ENCODE data around the gene TTYH2.

Gene TTYH2

DNA sequence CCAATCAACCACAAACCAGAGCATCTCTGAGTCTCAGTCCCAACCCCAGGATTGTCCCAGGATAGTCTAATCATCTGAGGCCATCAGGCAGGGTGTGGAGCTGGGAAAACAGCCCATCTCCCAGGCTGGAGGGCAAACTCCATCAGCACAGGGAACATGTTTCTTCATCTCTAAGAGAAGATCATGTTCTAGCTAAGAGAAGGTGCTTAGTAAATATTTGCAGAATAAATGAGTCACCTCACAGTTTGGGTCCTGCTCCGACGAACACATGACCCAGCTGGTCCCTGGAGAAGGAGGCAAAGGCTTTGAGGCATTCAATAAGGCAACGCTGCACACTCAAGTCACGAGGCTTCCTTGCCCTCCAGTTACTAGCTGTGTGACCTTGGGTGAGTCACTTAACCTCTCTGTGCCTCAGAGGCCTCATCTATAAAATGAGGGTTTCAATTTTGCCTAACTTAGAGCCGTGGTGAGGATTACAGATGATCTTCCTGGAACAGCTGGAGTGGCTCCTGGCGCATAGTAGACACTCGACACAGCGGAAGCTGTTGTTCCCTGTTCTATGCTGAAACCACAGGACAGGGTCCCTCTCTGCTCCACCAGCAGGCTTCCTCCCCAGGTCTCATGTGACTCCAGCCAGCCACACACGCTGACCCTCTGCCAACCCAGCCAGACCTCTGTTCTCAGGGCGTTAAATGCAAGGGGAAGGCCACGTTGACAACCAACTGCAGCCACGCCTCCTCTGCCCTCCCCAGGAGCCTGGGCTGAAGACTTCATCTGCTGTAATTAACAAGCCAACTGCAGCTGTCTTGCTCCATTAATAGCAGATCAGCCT, 20.2 kb upstream of the TTYH2 start:
- no peak for DNase-seq (ENCODE audit: low read depth, low spot score)

DNA sequence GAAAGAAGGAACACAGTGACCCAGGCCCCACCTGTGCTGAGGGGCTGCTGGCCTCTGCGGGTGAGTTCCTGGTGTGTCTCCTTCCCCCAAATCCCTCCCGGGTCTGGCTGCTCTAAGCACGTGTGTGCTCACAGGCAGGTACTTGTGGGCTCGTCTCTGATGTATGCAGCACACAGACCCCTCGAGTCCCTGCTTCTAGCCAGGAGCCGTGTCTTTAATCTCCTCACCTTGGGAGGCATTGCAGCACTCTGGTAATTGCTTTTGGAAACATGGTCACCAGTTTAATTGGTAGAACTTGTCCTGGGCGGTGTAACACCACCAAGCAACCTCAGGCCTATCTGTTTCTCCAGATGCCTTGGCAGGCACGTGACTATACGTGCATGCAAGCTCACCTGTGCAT, 18.7 kb upstream of the TTYH2 start:
- DNase-seq (ENCODE audit: low read depth, low spot score): no peak

DNA sequence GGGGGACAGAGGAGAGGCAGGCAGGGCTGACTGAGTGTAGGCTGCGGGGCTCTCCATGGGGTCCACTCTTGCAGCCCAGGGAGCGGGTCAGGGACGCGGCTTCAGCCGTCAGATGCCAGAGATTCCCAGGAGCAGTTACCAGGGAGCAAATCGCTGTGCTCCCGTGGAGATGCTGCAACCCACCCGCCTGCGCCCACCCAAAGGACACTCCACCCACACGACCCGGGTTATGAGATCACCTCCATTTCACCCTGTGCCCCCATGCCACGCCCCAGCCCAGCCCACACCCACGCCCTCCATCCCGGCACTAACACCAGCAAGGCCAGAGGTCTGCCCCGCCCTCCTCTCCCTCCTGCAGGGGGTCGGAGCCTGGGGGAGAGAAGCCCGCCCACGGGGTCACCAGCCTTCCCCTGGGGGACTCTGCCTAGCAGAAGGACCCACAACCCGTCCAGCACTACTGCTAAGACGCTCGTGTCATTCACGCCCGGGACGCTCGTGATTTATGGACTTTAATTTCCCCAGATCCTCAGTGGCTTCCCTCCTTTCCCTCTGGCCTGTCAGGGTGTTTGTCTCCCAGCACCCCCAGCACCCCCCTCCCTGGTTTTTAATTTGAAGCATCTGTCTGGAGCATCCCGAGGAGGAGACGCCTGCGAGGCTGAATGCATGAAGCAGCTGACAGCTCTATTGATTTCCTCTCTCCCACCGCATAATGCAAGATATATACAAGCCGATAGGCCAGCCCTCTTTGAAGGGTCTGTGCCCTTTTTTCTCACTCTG, 16.6 kb upstream of the TTYH2 start:
- DNase-seq (ENCODE audit: low read depth, low spot score): no peak

GRCh38 chr17:74197801-74198200, 15.6 kb upstream of the TTYH2 start:
- DNase-seq (ENCODE audit: low read depth, low spot score): no peak

DNA sequence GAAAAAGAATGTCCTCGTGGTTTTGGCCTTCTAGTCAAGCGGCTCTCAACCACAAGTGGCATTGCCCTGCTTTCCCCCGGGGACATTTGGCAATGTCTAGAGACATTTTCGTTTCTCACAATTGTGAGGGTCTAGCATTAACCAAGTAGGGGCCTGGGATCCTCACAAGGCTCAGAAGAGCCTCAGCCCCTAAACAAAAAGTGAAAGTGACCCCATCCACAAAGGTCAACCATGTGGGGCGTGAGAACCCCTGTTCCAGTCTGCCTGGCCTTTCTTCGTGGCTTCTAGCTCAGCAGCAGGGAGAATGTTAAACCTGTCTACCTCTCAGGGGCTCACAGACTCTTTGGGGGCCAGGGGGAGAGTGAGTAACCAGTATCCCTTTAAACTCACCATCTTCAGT, 14.7 kb upstream of the TTYH2 start:
- DNase-seq (ENCODE audit: low read depth, low spot score): no peak

GRCh38 chr17:74199306-74200092, 13.9 kb upstream of the TTYH2 start:
- DNase-seq (ENCODE audit: low read depth, low spot score): peak; percentile 40

DNA sequence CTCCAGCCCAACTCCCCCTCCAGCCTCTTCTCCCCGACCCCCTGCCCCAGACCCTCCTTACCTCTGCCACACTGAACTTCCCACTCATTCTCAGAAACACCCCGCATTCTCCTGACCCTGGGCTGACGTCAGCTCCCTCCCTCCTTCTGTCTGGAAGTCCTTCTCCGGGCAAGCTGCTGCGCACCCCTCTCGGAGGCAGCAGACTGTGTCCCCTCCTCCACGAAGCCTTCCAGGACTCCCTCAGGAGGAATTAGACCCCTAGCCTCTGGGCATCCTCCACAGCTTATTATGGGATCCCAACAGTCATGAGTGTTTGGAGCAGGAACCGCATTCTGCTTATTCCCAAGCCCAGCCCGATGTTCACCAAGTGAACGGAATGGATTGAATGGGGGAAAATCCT, 13.3 kb upstream of the TTYH2 start:
- DNase-seq (ENCODE audit: low read depth, low spot score): no peak

DNA sequence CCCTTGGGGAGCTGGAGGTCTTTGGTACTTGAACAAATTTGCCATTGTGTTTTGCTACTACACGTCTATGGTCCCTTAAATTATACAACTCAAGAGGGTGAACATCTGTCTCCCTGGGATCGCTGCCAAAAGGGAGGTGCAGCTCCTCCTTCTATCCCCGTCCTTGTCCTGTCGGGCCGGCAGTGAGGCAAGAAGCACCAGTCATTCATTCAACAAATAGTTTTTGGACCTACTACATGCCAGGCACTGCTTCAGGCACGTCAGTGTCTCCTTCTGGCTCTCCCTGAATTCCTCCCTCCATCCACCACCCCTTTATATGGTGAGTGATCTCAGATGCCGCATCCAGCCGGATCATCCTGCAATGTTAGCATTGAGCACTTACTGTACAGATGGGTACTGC, 12.1 kb upstream of the TTYH2 start:
- no peak for DNase-seq (ENCODE audit: low read depth, low spot score)

DNA sequence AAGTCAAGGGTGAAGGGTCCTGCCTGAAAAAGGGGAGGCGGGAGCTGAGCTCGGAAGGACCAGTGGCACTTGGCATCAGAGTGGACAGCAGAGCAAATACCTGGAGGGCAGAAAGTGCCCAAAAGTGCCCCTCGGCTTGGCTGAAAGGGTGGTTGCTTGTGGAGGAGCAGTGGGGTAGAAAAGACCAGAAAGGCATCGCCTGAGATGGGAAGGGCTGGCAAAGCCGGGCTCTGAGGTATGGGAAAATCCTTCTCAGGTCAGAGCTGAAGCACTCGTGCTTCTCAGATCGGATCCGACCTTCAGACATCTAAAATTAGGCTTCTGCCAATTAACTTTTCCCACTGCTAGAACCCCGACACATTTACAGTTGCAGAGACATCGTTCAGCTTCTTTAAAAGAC, 11.4 kb upstream of the TTYH2 start:
- DNase-seq (ENCODE audit: low read depth, low spot score): no peak

GRCh38 chr17:74202938-74203337, 10.4 kb upstream of the TTYH2 start:
- no peak for DNase-seq (ENCODE audit: low read depth, low spot score)

DNA sequence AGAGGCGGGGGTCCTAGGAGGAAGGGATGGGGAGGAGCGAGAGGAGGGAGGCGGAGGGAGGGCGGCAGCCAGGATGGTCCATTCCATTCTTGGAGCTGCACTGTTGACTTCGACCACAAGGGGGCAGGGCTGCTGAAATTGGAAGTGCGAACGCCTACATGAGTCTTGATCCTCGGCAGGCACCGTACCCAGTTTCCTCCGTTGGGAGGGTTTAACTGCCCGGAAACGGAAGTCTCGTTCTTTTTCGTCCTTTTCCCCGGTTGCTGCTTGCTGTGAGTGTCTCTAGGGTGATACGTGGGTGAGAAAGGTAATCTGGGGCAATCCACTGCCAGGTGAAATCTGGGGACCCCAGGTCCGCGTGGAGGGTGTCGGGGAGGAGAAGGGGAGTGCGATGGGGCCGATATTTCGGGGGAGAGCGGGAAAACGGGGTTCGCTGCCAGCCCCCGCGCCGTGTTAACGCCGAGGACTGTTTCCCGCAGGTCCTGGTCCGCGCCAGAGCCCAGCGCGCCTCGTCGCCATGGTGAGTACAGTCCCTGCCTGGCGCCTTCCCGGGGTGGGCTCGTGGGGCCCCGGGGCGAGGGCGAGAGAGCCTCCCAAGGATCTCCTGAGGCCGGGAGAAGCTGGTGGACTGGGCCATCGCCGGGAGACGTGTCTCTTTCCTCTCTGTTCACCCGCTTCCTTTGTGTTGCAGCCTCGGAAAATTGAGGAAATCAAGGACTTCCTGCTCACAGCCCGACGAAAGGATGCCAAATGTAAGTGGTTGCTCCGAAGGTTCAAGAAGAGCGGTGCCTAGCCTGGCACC, 9.7 kb upstream of the TTYH2 start, which contains the start of gene RPL38:
RPL38 (plus strand) TSS at position 240 of the 802 bp plus-strand sequence; CDS start at position 518, 278 bp downstream.
- peak; percentile 96 for DNase-seq (ENCODE audit: low read depth, low spot score)

GRCh38 chr17:74204474-74204873, 8.9 kb upstream of the TTYH2 start:
- no peak for DNase-seq (ENCODE audit: low read depth, low spot score)

DNA sequence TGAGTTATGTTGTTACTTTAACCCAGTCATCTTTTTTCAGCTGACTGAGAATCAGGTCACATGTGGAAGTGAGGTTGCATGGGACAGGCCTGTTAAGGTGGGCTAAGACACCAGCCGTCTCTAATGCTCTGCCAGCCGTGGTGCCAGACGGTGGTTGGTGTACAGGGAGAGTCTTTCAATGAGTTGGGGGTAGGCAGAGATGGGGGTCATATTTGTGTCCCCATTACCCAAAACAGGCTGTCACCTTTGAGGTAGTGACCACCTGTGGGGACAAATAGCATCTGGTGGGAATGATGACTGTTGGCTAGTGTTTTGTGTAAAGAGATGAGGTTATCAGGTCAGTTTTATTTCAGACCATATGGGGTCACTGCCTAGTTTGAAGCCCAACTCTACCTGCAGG, 8.1 kb upstream of the TTYH2 start:
- DNase-seq (ENCODE audit: low read depth, low spot score): no peak

DNA sequence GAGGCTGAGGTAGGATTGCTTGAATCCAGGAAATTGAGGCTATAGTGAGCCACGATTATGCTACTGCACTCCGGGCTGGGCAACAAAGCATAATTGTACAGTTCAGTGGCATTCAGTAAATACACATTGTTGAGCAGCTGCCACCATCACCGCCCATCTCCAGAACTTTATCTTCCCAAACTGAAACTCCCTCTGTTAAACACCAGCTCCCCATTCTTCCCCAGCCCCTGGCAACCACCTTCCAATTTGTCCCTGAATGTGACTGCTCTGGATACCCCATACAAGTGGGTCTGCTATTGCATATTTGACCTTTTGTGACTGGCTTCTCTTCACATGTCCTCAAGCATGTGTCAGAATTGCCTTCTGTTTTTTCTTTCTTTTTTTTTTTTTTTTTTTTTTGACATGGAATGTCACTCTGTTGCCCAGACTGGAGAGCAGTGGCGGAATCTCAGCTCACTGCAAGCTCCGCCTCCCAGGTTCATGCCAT, 7.0 kb upstream of the TTYH2 start:
- no peak for DNase-seq (ENCODE audit: low read depth, low spot score)

DNA sequence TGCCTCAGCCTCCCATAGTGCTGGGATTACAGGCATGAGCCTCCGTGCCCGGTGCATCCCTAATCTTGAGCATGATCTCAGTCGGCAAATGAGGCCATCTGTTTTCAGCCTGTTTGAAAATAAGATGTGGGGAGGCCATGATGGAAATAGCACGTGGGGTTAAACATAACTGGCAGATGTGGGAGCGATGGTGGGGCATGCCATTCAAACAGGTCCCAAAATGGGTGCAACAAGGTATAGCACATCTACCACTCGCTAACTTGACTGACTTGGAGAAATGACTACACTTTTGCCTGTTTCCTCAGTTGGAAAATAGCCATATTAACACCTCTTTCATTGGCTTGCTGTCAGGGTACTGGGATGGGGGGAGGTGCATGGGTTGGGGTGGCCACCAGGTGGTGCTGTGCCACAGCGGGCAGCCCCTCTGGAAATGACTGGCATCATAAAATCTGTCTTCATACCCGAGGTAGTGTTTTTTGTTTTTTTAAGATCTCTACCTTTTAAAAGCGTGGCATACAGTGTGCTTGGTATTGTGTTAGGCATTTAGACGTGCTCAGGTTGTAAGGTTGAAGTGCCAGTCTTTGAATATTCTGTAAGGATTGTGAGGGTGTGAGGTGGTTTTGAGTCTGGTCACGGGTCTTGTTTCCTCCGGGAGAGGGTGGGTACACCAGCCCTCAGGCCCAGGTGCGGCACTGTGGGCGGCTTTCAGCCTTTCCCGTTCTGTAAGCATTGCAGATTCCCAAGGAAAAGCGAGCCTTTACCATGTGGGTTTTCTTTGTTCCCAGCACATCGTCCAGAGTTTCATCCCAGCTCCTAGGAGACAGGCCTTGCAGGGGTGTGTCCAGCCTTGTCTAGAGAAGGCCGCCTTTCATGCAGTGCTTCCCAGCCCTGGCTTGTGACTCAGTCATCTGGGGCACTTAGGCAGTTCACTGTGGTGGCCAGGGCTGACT, 2.9 kb upstream of the TTYH2 start:
- peak; percentile 66 for DNase-seq (ENCODE audit: low read depth, low spot score)

GRCh38 chr17:74211141-74211911, 2.0 kb upstream of the TTYH2 start:
- no peak for DNase-seq (ENCODE audit: low read depth, low spot score)

DNA sequence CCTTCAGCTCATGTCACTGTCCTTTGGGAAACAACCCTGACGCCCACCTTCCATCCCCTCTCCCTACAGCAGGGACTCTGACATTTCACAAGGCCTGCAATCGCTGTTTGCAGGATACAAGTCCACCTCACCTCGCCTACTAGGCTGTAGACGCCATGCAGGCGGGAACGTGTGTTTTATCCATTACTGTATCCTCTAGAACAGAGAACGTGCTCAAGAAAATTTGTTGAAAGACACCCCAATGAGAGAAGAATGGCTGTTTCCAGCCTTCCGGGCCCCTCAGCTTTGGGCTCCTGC, 1.5 kb upstream of the TTYH2 start:
- no peak for DNase-seq (ENCODE audit: low read depth, low spot score)

DNA sequence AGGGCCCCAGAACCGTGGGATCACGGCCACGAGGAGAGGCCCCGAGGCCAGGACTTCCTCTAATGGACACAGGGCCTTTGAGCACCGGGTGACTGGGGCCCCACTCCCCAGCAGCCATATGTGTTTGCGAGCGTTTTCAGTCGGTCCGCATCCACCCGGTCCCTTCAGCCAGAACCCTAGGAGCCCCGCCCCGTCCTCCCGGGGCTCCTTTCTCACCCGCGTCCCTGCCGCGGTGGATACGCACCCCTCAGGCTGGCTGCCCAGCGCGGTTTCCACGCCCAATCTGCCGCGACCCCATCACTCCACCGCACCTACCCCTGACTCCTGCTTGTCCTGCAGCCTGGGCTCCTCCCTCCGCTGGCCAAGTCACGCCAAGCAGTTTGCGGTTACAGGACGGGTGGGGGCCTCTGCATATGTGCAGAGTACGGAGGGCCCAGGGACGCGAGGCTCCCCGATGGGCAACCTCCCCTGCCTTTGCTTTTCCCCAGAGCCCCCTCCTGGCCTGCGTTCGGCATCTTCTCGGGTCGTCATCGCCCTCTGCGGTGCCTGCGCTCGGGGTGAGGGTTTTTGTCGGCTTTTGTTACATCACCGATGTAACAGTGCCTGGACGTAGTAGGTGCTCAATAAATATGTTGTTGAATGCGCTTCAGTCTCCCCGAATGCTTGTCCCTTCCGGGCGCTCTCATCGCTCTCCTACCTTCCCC, 1.0 kb upstream of the TTYH2 start:
- no peak for DNase-seq (ENCODE audit: low read depth, low spot score)

DNA sequence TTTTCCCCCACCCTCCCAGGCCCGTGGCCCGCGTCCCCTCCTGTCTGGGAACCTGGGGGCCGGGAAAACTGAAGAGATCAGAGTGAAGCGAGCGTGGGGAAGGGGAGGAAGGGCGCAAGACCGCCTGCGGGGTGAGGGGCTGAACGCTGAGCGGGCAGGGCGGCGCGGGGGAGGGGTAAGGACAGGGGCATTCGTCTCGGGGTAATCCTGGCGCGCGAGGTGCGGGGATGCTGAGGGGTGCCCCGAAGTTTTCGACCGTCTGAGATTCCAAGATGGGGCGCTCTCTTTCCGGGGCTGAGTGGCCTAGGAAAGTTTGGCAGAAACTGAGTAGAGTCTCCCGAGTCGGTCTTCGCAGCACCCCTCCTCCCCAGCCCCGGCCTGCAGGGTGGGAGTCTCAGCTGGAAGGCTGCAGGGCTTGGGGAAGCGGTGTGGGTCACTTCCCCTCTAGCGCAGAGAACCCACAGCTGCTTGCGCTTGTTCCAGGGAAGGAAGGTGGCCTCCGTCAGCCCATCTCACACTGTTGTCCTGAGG, 555 bp downstream of the TTYH2 start:
- no peak for DNase-seq (ENCODE audit: low read depth, low spot score)
